Left lung (tissue), 10 donors: Measurements from ENCODE around the gene ARHGAP44. TPM values are rescaled to one million over a fixed set of nuclear protein-coding genes. Genes with fewer than 3 reads are reported as not detected.

Source experiments
- ATAC-seq: fragments of 200-7000 bp; cut with Tn5 transposase; one replicate; pipeline ENCODE4 v1.9.1; 2020; ENCODE audit warnings: moderate library complexity
- DNase-seq, 4 donors: peaks; one replicate each; pipeline ENCODE4 v3.0.0-alpha.2; 2013 to 2020
- H3K27ac ChIP-seq, 2 donors: fragments of 200-600 bp; sonication (generic) in 1 of 2; one replicate each; pipeline versions ENCODE4 v1.5.0 to v1.8.0; 2020 to 2021
- H3K27me3 ChIP-seq, 2 donors: fragments of 200-600 bp; sonication (generic) in 1 of 2; one replicate each; pipeline versions ENCODE4 v1.5.0 to v1.8.0; 2020 to 2021
- H3K36me3 ChIP-seq, 2 donors: fragments of 200-600 bp; sonication (generic) in 1 of 2; one replicate each; pipeline versions ENCODE4 v1.5.0 to v1.8.0; 2020 to 2021
- H3K4me1 ChIP-seq, 2 donors: fragments of 200-600 bp; one replicate each; pipeline ENCODE4 v1.8.0; 2021
- H3K4me3 ChIP-seq, 2 donors: fragments of 200-600 bp; sonication (generic) in 1 of 2; one replicate each; pipeline versions ENCODE4 v1.5.0 to v1.8.0; 2020 to 2021; ENCODE audit warnings: mild to moderate bottlenecking in 1 of 2
- H3K9me3 ChIP-seq, 2 donors: fragments of 200-600 bp; sonication (generic) in 1 of 2; one replicate each; pipeline versions ENCODE4 v1.5.0 to v1.8.0; 2020 to 2021
- CTCF ChIP-seq, 2 donors: fragments of 200-600 bp; sonication (generic) in 1 of 2; IDR thresholded peaks; one replicate each; pipeline versions ENCODE4 v1.5.0 to v1.8.0; 2021; ENCODE audit warnings: antibody characterized with exemption in 2 of 2
- intact Hi-C, 2 donors: fragments of 100-400 bp; cut with DNase I; formaldehyde crosslinking; loops; one replicate each; pipeline versions ENCODE4 v1.11.2 to v1.14.2; 2022
- polyA plus RNA-seq, 6 donors: library from polyadenylated mRNA; unstranded; fragments of 120-200 nt; gene quantifications; one replicate each; pipeline ENCODE4 v1.2.1, GENCODE V29; 2013; ENCODE audit not compliant: insufficient read length in 6 of 6
- total RNA-seq, 2 donors: library from RNA; stranded (reverse); fragmentation: NEBNext Ultra II Directional; extraction: Animal tissue kit (Norgen Biotek cat#: 25700); gene quantifications; one replicate each; pipeline ENCODE4 v1.2.1, GENCODE V29; 2021
- donor health status: DM: no; HTN: yes; CAD: no.
- donor health status: DM: no; HTN: no; CAD: no.

Gene ARHGAP44
- total and polyA plus RNA-seq, 8 donors: 13.1 to 43.6 (median 17.9) TPM

GRCh38 chr17:12794919-12795532 lies 5.7 kb downstream of the ARHGAP44 start:
- Histone ChIP-seq H3K4me1 (no peaks in the 10 kb centered on the region), H3K9me3 (no peaks in the 10 kb centered on the region), H3K27ac (no peak overlapping the region), H3K27me3 (peaks cover 0 to 22% of the 10 kb centered on the region in 2 donors), H3K36me3 (no peaks in the 10 kb centered on the region), H3K4me3 (no peak overlapping the region)
- DNase-seq (no peak), ATAC-seq (no peak)
- intact Hi-C loops: no loop called here
- TF ChIP-seq CTCF (IDR thresholded peaks at IDR 0.05): no peak

DNA sequence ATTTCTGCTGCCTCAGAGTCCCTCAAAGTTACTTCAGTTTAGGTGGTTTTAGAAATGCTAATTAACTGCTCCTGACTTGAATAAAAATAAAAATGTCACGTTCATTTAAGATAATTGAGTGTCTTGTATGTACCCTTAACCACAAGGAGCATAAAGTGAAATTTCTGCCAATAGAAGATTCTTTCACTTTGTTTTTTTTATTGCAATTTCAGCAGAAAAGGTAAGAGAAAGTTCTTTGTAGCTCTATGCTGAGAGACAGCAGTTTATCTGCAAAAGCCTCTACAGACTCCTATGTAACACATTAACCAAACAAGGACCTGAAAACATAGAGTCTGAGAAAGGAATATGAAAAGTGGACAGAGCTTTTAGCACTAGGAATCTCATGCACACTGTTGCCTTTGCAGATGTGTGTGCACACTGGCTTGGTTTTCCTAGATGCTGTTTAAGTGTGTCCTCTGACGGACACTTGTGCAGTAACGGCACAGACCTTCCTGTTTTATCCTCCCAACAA lies 11.6 kb downstream of the ARHGAP44 start:
- Histone ChIP-seq H3K36me3 (no peaks in the 10 kb centered on the region), H3K4me3 (no peak overlapping the region), H3K27ac (no peak overlapping the region), H3K27me3 (no peaks in the 10 kb centered on the region), H3K9me3 (no peaks in the 10 kb centered on the region), H3K4me1 (no peaks in the 10 kb centered on the region)
- no peak for ATAC-seq
- no peak for TF ChIP-seq CTCF (IDR thresholded peaks at IDR 0.05)
- no peak for DNase-seq
- intact Hi-C loops: no loop called here

GRCh38 chr17:12806630-12807029 lies 17.3 kb downstream of the ARHGAP44 start:
- Histone ChIP-seq H3K4me1 (no peaks in the 10 kb centered on the region), H3K27ac (no peak overlapping the region), H3K9me3 (peaks cover 0 to 32% of the 10 kb centered on the region in 2 donors), H3K27me3 (no peaks in the 10 kb centered on the region), H3K36me3 (no peaks in the 10 kb centered on the region), H3K4me3 (no peak overlapping the region)
- DNase-seq (no peak), ATAC-seq (no peak)
- no peak for TF ChIP-seq CTCF (IDR thresholded peaks at IDR 0.05)
- intact Hi-C loops: no loop called here

DNA sequence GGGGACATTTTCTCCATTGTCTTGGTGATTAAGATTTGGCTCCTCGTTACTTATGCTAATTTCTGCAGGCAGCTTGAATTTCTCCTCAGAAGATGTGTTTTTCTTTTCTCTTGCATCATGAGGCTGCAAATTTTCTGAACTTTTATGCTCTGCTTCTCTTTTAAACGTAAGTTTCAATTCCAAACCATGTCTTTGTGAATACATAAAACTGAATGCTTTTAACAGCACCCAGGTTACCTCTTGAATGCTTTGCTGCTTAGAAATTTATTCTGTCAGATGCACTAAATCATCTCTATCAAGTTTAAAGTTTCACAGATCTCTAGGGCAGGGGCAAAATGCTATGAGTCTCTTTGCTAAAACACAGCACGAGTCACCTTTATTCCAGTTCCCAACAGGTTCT lies 19.4 kb downstream of the ARHGAP44 start:
- Histone ChIP-seq H3K9me3 (peaks cover 0 to 32% of the 10 kb centered on the region in 2 donors), H3K27ac (no peak overlapping the region), H3K4me3 (no peak overlapping the region), H3K4me1 (no peaks in the 10 kb centered on the region), H3K36me3 (no peaks in the 10 kb centered on the region), H3K27me3 (no peaks in the 10 kb centered on the region)
- DNase-seq (no peak), ATAC-seq (no peak)
- no peak for TF ChIP-seq CTCF (IDR thresholded peaks at IDR 0.05)
- intact Hi-C loops: no loop called here

DNA sequence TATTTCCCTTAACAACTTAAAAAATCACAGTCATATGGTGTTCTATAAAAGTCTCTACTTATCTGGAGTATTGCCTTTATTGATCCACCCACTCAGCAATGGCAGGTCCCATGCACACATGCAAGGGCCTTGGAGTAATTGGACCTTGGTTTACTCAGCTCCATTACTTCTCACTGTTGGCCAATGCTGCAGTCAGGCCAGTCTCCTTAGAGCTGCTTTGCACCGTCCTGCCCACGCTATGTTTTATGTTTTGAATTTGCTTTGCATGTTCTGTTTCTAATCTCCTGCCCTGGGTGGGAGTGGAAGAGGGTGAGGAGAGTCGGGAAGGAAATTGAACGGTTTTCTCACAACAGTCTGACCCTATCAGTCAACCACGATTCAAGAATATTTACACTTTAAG lies 23.6 kb downstream of the ARHGAP44 start:
- intact Hi-C loops: no loop called here
- Histone ChIP-seq H3K36me3 (no peaks in the 10 kb centered on the region), H3K27ac (no peak overlapping the region), H3K4me3 (no peak overlapping the region), H3K9me3 (peaks cover 0 to 22% of the 10 kb centered on the region in 2 donors), H3K4me1 (no peaks in the 10 kb centered on the region), H3K27me3 (no peaks in the 10 kb centered on the region)
- TF ChIP-seq CTCF (IDR thresholded peaks at IDR 0.05): no peak
- ATAC-seq (no peak), DNase-seq (no peak)
